ENCODE measurements around the gene PIGL.

PIGL gene

GRCh38 chr17:16217002-16217635 is at the start of gene PIGL:
Gene PIGL (plus strand): TSS chr17:16217210. CDS start chr17:16217227, 17 bp downstream.
- H3K4me3 ChIP-seq (ENCODE audit: low read depth, low read length) = peak within 1 kb of the TSS; percentile 94
- no peak for TF ChIP-seq CTCF (IDR thresholded peaks at IDR 0.05; ENCODE audit: low read depth, low read length)
- DNase-seq (ENCODE audit: low read depth, low spot score) = peak; percentile 95
- in situ Hi-C loops (cut with HindIII; ENCODE audit: low sequenced_read_pairs) = no loop called here

- no peak for TF ChIP-seq CTCF (IDR thresholded peaks at IDR 0.05; ENCODE audit: low read depth, low read length)
- H3K4me3 ChIP-seq (ENCODE audit: low read depth, low read length) = no peak overlapping the region
- peak; percentile 85 for DNase-seq (ENCODE audit: low read depth, low spot score)
- in situ Hi-C loops (cut with HindIII; ENCODE audit: low sequenced_read_pairs) = no loop called here
Observed at GRCh38 chr17:16171613-16172012, 45.4 kb upstream of the PIGL start.

- H3K4me3 ChIP-seq (ENCODE audit: low read depth, low read length) = no peak overlapping the region
- peak; percentile 20 for DNase-seq (ENCODE audit: low read depth, low spot score)
- in situ Hi-C loops (cut with HindIII; ENCODE audit: low sequenced_read_pairs) = no loop called here
- no peak for TF ChIP-seq CTCF (IDR thresholded peaks at IDR 0.05; ENCODE audit: low read depth, low read length)
Observed at GRCh38 chr17:16178836-16179235, 38.2 kb upstream of the PIGL start.

GRCh38 chr17:16181581-16181980 is 35.4 kb upstream of the PIGL start:
- no peak for TF ChIP-seq CTCF (IDR thresholded peaks at IDR 0.05; ENCODE audit: low read depth, low read length)
- in situ Hi-C loops (cut with HindIII; ENCODE audit: low sequenced_read_pairs) = no loop called here
- no peak overlapping the region for H3K4me3 ChIP-seq (ENCODE audit: low read depth, low read length)
- DNase-seq (ENCODE audit: low read depth, low spot score) = no peak

GRCh38 chr17:16187642-16188041 is 29.4 kb upstream of the PIGL start:
- H3K4me3 ChIP-seq (ENCODE audit: low read depth, low read length) = no peak overlapping the region
- in situ Hi-C loops (cut with HindIII; ENCODE audit: low sequenced_read_pairs) = no loop called here
- DNase-seq (ENCODE audit: low read depth, low spot score) = no peak
- no peak for TF ChIP-seq CTCF (IDR thresholded peaks at IDR 0.05; ENCODE audit: low read depth, low read length)

- no peak overlapping the region for H3K4me3 ChIP-seq (ENCODE audit: low read depth, low read length)
- in situ Hi-C loops (cut with HindIII; ENCODE audit: low sequenced_read_pairs) = no loop called here
- no peak for DNase-seq (ENCODE audit: low read depth, low spot score)
- no peak for TF ChIP-seq CTCF (IDR thresholded peaks at IDR 0.05; ENCODE audit: low read depth, low read length)
Observed at GRCh38 chr17:16189791-16190348, 27.1 kb upstream of the PIGL start.
